HT1080 (cell line): ENCODE results near the gene OR4S2. TPM values are rescaled to one million over a fixed set of nuclear protein-coding genes. Genes with fewer than 3 reads are reported as not detected.
A peak's percentile ranks its signal among the peaks of the same experiment; 100 is the strongest.

Source experiments
- DNase-seq: peaks from one replicate; pipeline ENCODE4 v3.0.0-alpha.2; 2015; ENCODE audit warnings: low read depth
- polyA plus RNA-seq, 2 experiments: library from polyadenylated mRNA; depleted of rRNA; stranded (reverse); fragments of >200 nt; gene quantifications; 2 replicates each; pipeline ENCODE4 v1.2.3, GENCODE V29; 2015
- total RNA-seq: library from RNA; depleted of rRNA; stranded (reverse); fragments of >200 nt; shearing (Covaris generic); gene quantifications from 2 replicates; pipeline ENCODE4 v1.2.3, GENCODE V29; 2014; rRNA removed

OR4S2 gene, protein sequence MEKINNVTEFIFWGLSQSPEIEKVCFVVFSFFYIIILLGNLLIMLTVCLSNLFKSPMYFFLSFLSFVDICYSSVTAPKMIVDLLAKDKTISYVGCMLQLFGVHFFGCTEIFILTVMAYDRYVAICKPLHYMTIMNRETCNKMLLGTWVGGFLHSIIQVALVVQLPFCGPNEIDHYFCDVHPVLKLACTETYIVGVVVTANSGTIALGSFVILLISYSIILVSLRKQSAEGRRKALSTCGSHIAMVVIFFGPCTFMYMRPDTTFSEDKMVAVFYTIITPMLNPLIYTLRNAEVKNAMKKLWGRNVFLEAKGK
- not detected in 2 replicates for total RNA-seq
- polyA plus RNA-seq (2015; cell fraction: cytosol; rRNA removed) = not detected in 2 replicates
- polyA plus RNA-seq (2015; cell fraction: nucleus; rRNA removed) = not detected in 2 replicates

DNA sequence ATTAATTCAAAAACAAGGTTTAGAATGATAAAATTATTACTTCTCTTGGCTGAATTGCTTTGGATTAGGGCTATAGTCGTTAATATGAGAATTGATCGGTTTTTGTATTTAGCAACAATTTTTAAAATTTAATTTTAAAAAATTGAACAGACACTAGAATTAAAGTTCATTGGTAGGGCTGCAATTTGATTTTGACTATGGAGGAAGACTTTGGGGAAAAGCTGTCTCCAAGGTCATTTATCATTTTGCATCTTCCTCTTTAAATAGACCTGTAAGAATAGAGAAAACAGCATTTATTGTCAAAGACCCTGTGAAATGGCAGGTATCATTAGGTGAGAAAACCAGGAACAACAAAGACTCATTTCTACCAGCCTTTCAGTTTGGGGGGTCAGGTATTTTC lies at the start of gene OR4S2:
TSS of gene OR4S2 (plus strand) at position 301 of the 400 bp plus-strand sequence. CDS start 2,577 bp downstream, outside the sequence.
- DNase-seq = no peak

- no peak for DNase-seq
These were observed 40.6 kb upstream of the OR4S2 start, which contains the start of gene OR4C11 for GRCh38 chr11:55607545-55607944. Gene OR4C11, minus strand, starts transcription at chr11:55607645. Its CDS starts 3,272 bp downstream, at chr11:55604373.

DNA sequence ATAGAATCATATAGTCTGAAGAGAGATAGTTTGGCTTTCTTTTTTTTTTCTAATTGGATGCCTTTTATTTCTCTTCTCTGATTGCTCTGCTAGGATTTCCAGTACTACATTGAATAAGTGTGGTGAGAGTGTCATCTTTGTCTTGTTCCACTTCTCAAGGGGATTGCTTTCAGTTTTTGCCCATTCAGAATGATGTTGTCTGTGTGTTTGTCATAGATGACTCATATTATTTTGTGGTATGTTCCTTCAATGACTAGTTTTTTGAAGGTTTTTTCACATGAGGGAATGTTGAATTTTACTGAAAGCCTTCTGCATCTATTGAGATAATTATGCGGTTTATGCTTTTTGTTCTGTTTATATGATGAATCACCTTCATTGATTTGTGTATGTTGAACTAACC lies 23.6 kb upstream of the OR4S2 start:
- DNase-seq = peak; percentile 9

GRCh38 chr11:55634813-55635212 lies 13.3 kb upstream of the OR4S2 start, which contains the start of gene OR4P4:
Gene OR4P4, plus strand, starts transcription at chr11:55635113.
- DNase-seq = no peak

DNA sequence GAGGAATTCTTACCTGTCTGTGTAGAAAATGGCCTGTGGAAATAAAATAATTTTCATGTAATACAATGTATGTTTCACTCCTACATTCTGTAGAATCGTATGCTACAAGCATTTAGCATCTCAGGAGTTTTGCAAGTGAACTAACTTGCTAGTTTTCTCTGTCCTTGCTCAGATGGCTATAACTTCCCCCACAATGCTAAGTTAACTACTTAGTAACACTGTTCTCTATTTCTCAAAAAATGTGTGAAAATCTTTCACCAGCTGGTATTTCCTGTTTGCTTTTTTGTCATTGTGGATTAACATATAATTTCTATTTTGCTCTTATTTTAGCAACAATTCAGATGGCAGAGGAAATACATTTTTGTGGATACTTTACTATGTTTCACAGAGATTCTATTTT lies 4.4 kb downstream of the OR4S2 start:
- DNase-seq = no peak

GRCh38 chr11:55655096-55655495 lies 7.0 kb downstream of the OR4S2 start:
- peak; percentile 59 for DNase-seq

DNA sequence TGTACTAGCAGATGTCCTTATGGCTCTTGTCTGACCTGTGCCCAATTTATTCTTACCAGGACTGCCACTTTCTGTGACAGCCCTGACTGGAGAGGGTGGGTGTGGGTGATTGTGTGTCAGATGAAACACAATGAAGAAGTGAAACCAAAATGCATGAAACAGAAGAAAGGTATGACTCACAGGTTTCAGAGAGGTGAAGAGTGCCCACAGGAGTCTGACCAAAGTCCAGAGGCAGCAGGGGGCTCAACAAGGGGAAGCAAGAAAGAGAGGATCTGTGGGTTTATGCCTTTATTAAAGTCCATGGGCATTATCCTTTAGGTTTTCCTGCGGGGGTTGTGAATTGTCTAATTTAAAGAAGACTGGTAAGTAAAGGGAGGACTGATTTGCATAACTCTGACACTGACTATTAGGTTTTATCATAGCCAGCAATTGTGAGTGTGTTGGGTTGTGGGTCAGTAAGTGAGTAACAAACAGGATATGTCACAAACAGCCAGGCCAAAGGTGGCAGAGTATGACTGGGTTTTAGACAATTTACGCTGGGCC lies 10.0 kb downstream of the OR4S2 start:
- DNase-seq = peak; percentile 65

GRCh38 chr11:55658608-55659007 lies 10.5 kb downstream of the OR4S2 start:
- DNase-seq = no peak

DNA sequence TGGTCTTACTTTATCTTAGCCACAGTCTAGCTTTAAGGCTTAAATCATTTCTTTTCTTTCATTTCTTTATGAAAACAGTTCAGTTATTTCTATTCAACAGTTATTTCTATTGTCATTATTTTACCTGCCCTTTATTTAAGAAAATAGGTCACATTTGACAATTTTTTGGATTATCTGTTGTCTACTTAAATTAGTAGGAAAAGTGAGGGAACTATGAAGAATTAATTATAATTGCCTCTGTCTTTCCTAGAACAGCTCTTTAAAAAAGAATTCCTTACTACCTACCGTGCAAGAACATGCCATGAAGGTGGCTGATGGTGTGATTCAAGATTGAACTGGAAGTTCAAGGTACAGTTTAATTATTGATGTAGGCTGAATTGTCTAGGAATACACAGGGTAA lies 13.8 kb downstream of the OR4S2 start, which contains the start of gene OR4C6:
TSS of gene OR4C6 (plus strand) at position 301 of the 400 bp plus-strand sequence. CDS start 2,966 bp downstream, outside the sequence.
- no peak for DNase-seq

GRCh38 chr11:55669376-55669775 lies 21.2 kb downstream of the OR4S2 start:
- DNase-seq = no peak

- no peak for DNase-seq
These were observed 25.7 kb downstream of the OR4S2 start for GRCh38 chr11:55673860-55674259.

GRCh38 chr11:55697817-55698216 lies 49.7 kb downstream of the OR4S2 start:
- no peak for DNase-seq

DNA sequence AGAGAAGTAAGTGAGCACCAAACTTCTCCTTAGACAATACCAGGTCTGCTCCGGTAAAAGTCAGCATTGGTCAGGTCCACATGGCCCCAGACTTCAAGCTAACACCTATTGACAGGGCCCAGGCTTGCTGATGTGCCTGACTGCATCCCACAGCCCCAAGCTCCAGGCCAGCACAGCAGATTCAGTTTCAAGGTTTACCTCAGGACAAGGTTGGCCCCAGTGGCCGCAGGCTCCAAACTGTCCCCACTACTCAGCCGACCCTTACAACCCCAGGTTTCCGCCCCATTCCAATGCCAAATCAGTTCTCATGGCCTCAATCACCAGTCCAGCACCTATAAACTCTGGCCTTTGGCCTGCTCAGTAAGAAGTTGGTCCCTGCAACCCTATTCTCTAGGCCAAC lies 53.3 kb downstream of the OR4S2 start:
- no peak for DNase-seq

Other genes with a start within 250 kb of the OR4S2 start
- gene OR4C15, start 93.9 kb upstream of the OR4S2 start, total RNA-seq = not detected in 2 replicates
- not detected in 2 replicates for gene OR4C16, start 76.2 kb upstream of the OR4S2 start, total RNA-seq
- not detected in 2 replicates for gene OR4C11, start 40.7 kb upstream of the OR4S2 start, total RNA-seq
- not detected in 2 replicates for gene OR4P4, start 13.2 kb upstream of the OR4S2 start, total RNA-seq
- 0.10 TPM in 1 of 2 replicates, not detected in the other for gene OR4C6, start 13.9 kb downstream of the OR4S2 start, total RNA-seq
- gene OR5D13, start 125.1 kb downstream of the OR4S2 start, total RNA-seq = not detected in 2 replicates
- gene OR5D14, start 147.2 kb downstream of the OR4S2 start, total RNA-seq = not detected in 2 replicates
- not detected in 2 replicates for gene OR5L1, start 163.0 kb downstream of the OR4S2 start, total RNA-seq
- not detected in 2 replicates for gene OR5D18, start 171.3 kb downstream of the OR4S2 start, total RNA-seq
- gene OR5L2, start 178.9 kb downstream of the OR4S2 start, total RNA-seq = not detected in 2 replicates
- gene OR5D16, start 190.4 kb downstream of the OR4S2 start, total RNA-seq = not detected in 2 replicates
- not detected in 2 replicates for gene TRIM51, start 235.0 kb downstream of the OR4S2 start, total RNA-seq